Body of pancreas (tissue), 4 donors: ENCODE data around the gene ATG7. TPM values are rescaled to one million over a fixed set of nuclear protein-coding genes. Genes with fewer than 3 reads are reported as not detected.
"Not testable (repeated sequence)": the region's sequence is repeated elsewhere in the genome, so short reads cannot be mapped to it uniquely, and the experiment has no call there.

Experiments used
- ATAC-seq: fragments of 150-250 bp; one replicate; pipeline ENCODE4 v1.9.1; 2016
- DNase-seq, 4 donors: peaks; one replicate each; pipeline ENCODE4 v3.0.0-alpha.2; 2019
- H3K27ac ChIP-seq, 4 donors: fragments of 200-600 bp; sonication (generic); 1 replicate in 3 of 4; 2 replicates in 1 of 4; pipeline versions ENCODE4 v1.5.1 to v1.6.1; 2016 to 2019; ENCODE audit warnings: mild to moderate bottlenecking in 1 of 4, mixed read lengths in 1 of 4, moderate library complexity in 1 of 4
- H3K27me3 ChIP-seq, 2 donors: fragments of 200-600 bp; sonication (generic); one replicate each; pipeline ENCODE4 v1.6.0; 2016; ENCODE audit warnings: mild to moderate bottlenecking in 1 of 2
- H3K36me3 ChIP-seq, 2 donors: fragments of 200-600 bp; sonication (generic); replicated peaks in 1 of 2; 2 replicates each; pipeline ENCODE4 v1.5.1; 2016; ENCODE audit warnings: low read depth in 2 of 2; ENCODE audit not compliant: insufficient read depth in 1 of 2
- H3K4me1 ChIP-seq: fragments of 200-600 bp; sonication (generic); one replicate; pipeline ENCODE4 v1.6.0; 2016
- H3K4me3 ChIP-seq, 2 donors: fragments of 200-600 bp; sonication (generic); 1 replicate in 1 of 2; 2 replicates in 1 of 2; pipeline ENCODE4 v1.5.1; 2016 to 2019
- H3K9me3 ChIP-seq, 3 donors: fragments of 200-600 bp; sonication (generic); 1 replicate in 2 of 3; 2 replicates in 1 of 3; pipeline ENCODE4 v1.5.1; 2016
- POLR2A ChIP-seq, 3 donors: fragments of 450-650 bp; IDR thresholded peaks; one replicate each; pipeline ENCODE4 v1.6.1; 2016; ENCODE audit warnings: antibody characterized with exemption in 3 of 3, mild to moderate bottlenecking in 2 of 3
- WGBS, 2 donors: methylation state at CpG; one replicate each; pipeline ENCODE4 v1.1.5; 2017; 5-methylcytosine and 5-hydroxymethylcytosine counted together
- intact Hi-C: fragments of 100-400 bp; cut with DNase I; formaldehyde crosslinking; loops from one replicate; pipeline ENCODE4 v1.15.1; 2023
- total RNA-seq, 2 donors: library from RNA; depleted of rRNA; stranded (reverse); fragments of >200 nt; gene quantifications; one replicate each; pipeline ENCODE4 v1.1.0, GENCODE V29; 2016
- TF ChIP-seq, protein P1 (sequence below), 7 experiments: fragments of 450-650 bp in 4 of 7; fragments of 200-600 bp in 3 of 7; sonication (generic) in 3 of 7; IDR thresholded peaks; one replicate each; pipeline ENCODE4 v1.5.1; 2016 to 2019; ENCODE audit warnings: antibody characterized with exemption in 7 of 7

ATG7 gene
- total RNA-seq, 2 donors from 2014 or later: 40.5 to 43.6 TPM

- DNase-seq (no peak), ATAC-seq (no peak)
- Histone ChIP-seq H3K27me3 (no peaks in the 10 kb centered on the region), H3K4me1 (no peaks in the 10 kb centered on the region), H3K27ac (no peak overlapping the region), H3K4me3 (no peak overlapping the region), H3K9me3 (no peaks in the 10 kb centered on the region), H3K36me3 (no peaks in the 10 kb centered on the region)
- 50 to 51% methylated on average over 10 of the region's 10 CpGs for WGBS, 2 donors
- TF ChIP-seq, protein P1, sequence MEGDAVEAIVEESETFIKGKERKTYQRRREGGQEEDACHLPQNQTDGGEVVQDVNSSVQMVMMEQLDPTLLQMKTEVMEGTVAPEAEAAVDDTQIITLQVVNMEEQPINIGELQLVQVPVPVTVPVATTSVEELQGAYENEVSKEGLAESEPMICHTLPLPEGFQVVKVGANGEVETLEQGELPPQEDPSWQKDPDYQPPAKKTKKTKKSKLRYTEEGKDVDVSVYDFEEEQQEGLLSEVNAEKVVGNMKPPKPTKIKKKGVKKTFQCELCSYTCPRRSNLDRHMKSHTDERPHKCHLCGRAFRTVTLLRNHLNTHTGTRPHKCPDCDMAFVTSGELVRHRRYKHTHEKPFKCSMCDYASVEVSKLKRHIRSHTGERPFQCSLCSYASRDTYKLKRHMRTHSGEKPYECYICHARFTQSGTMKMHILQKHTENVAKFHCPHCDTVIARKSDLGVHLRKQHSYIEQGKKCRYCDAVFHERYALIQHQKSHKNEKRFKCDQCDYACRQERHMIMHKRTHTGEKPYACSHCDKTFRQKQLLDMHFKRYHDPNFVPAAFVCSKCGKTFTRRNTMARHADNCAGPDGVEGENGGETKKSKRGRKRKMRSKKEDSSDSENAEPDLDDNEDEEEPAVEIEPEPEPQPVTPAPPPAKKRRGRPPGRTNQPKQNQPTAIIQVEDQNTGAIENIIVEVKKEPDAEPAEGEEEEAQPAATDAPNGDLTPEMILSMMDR (IDR thresholded peaks at IDR 0.05): no peak
- TF ChIP-seq POLR2A (IDR thresholded peaks at IDR 0.05): no peak
- intact Hi-C loops: no loop called here
Observed at GRCh38 chr3:11250902-11251806, 21.0 kb upstream of the ATG7 start.

DNA sequence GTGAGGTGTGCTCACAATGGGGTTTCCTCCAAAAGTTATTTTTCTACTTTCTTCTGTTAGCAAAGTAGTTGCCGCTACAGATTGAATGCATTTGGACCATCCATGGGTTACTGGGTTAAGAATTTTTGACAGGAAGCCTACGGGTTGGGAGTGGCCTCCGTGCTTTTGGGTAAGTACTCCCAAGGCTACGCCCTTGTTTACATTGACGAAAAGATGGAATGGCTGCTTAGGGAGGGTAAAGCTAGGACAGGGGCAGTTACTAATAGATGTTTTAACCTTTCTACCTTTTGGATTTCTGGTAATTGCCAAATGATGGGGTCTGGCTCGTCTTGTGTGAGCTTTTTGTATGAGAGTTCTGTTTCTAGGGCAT, 20.4 kb upstream of the ATG7 start:
- no peak for ATAC-seq
- intact Hi-C loops: no loop called here

GRCh38 chr3:11254876-11255275, 17.3 kb upstream of the ATG7 start:
- intact Hi-C loops: no loop called here

More for the DNA sequence above, 20.4 kb upstream of the ATG7 start:
- Histone ChIP-seq H3K36me3 (no peaks in the 10 kb centered on the region), H3K27me3 (no peaks in the 10 kb centered on the region), H3K9me3 (no peaks in the 10 kb centered on the region), H3K27ac (no peak overlapping the region), H3K4me1 (no peaks in the 10 kb centered on the region), H3K4me3 (no peak overlapping the region)
- no peak for DNase-seq
- no peak for TF ChIP-seq POLR2A (IDR thresholded peaks at IDR 0.05)
- TF ChIP-seq, protein P1 (IDR thresholded peaks at IDR 0.05): no peak
- 64 to 72% methylated on average over 6 of the region's 6 CpGs for WGBS, 2 donors

GRCh38 chr3:11255537-11255936, 16.7 kb upstream of the ATG7 start:
- intact Hi-C loops: not testable (repeated sequence)

More at GRCh38 chr3:11254876-11255275, 17.3 kb upstream of the ATG7 start:
- Histone ChIP-seq H3K36me3 (no peaks in the 10 kb centered on the region), H3K27ac (no peak overlapping the region), H3K4me3 (no peak overlapping the region), H3K9me3 (no peaks in the 10 kb centered on the region), H3K27me3 (no peaks in the 10 kb centered on the region), H3K4me1 (no peaks in the 10 kb centered on the region)
- WGBS, 2 donors: 65 to 68% methylated on average over 6 of the region's 6 CpGs
- ATAC-seq (no peak), DNase-seq (no peak)
- TF ChIP-seq, protein P1 (IDR thresholded peaks at IDR 0.05): no peak
- TF ChIP-seq POLR2A (IDR thresholded peaks at IDR 0.05): no peak

GRCh38 chr3:11258958-11259357, 13.2 kb upstream of the ATG7 start:
- Histone ChIP-seq H3K4me3 (no peak overlapping the region), H3K9me3 (no peaks in the 10 kb centered on the region), H3K27ac (no peak overlapping the region), H3K27me3 (no peaks in the 10 kb centered on the region), H3K4me1 (no peaks in the 10 kb centered on the region), H3K36me3 (no peaks in the 10 kb centered on the region)
- WGBS, 2 donors: 88 to 91% methylated on average over 11 of the region's 11 CpGs
- intact Hi-C loops: no loop called here
- no peak for DNase-seq
- TF ChIP-seq, protein P1 (IDR thresholded peaks at IDR 0.05): no peak
- no peak for TF ChIP-seq POLR2A (IDR thresholded peaks at IDR 0.05)
- no peak for ATAC-seq

More at GRCh38 chr3:11255537-11255936, 16.7 kb upstream of the ATG7 start:
- ATAC-seq, H3K27ac ChIP-seq, DNase-seq, H3K4me3 ChIP-seq, H3K36me3 ChIP-seq, H3K9me3 ChIP-seq, H3K4me1 ChIP-seq, H3K27me3 ChIP-seq: not testable (repeated sequence)
- WGBS, 2 donors: 47 to 51% methylated on average over 5 of the region's 5 CpGs
